HepG2 (cell line): ENCODE data around the gene APC2. TPM values are rescaled to one million over a fixed set of nuclear protein-coding genes. Genes with fewer than 3 reads are reported as not detected.

Source experiments
- BRD4 ChIP-seq: sonication (generic); formaldehyde crosslinking; IDR thresholded peaks from 2 replicates; pipeline ENCODE4 v1.4.0; 2020; ENCODE audit warnings: missing genetic modification reagents
- CAMTA2 ChIP-seq: sonication (generic); formaldehyde crosslinking; IDR thresholded peaks from 2 replicates; pipeline ENCODE4 v1.4.0; 2020; ENCODE audit warnings: mild to moderate bottlenecking, missing genetic modification reagents, borderline replicate concordance
- FLYWCH1 ChIP-seq: sonication (generic); formaldehyde crosslinking; IDR thresholded peaks from 2 replicates; pipeline ENCODE4 v1.8.1; 2023; ENCODE audit warnings: mild to moderate bottlenecking, missing genetic modification reagents
- FOSL2 ChIP-seq: sonication (generic); formaldehyde crosslinking; IDR thresholded peaks from 2 replicates; pipeline ENCODE4 v1.4.0; 2020; ENCODE audit warnings: missing genetic modification reagents
- MED8 ChIP-seq: sonication (generic); formaldehyde crosslinking; IDR thresholded peaks from 2 replicates; pipeline ENCODE4 v1.8.1; 2023; ENCODE audit warnings: mild to moderate bottlenecking, missing genetic modification reagents; ENCODE audit not compliant: insufficient replicate concordance
- NFE2L1 ChIP-seq: sonication (generic); formaldehyde crosslinking; IDR thresholded peaks from 2 replicates; pipeline ENCODE4 v1.4.0; 2020; ENCODE audit warnings: missing genetic modification reagents, mild to moderate bottlenecking, borderline replicate concordance
- POGZ ChIP-seq: sonication (generic); formaldehyde crosslinking; IDR thresholded peaks from 2 replicates; pipeline ENCODE4 v1.4.0; 2020; ENCODE audit warnings: mild to moderate bottlenecking, missing genetic modification reagents
- SP1 ChIP-seq, 2 experiments: fragments of 450-650 bp in 1 of 2; sonication (generic) in 1 of 2; formaldehyde crosslinking in 1 of 2; IDR thresholded peaks; 2 replicates each; pipeline versions ENCODE4 v1.4.0 to v1.6.1; 2016 to 2020; ENCODE audit warnings: missing genetic modification reagents in 1 of 2
- SRSF4 ChIP-seq: fragments of 200-400 bp; formaldehyde crosslinking; IDR thresholded peaks from one replicate; pipeline ENCODE4 v1.6.1; 2018; ENCODE audit warnings: mild to moderate bottlenecking, low read depth, low read length, moderate library complexity; ENCODE audit not compliant: poor library complexity, severe bottlenecking
- TBX2 ChIP-seq: sonication (generic); formaldehyde crosslinking; IDR thresholded peaks from 2 replicates; pipeline ENCODE4 v1.5.0; 2020; ENCODE audit warnings: missing genetic modification reagents, mild to moderate bottlenecking, borderline replicate concordance
- ZFP36L2 ChIP-seq: sonication (generic); formaldehyde crosslinking; IDR thresholded peaks from 2 replicates; pipeline ENCODE4 v1.4.0; 2020; ENCODE audit warnings: missing genetic modification reagents
- ZNF224 ChIP-seq: sonication (generic); formaldehyde crosslinking; IDR thresholded peaks from 2 replicates; pipeline ENCODE4 v1.5.0; 2020; ENCODE audit warnings: mild to moderate bottlenecking, missing genetic modification reagents
- ZNF383 ChIP-seq: sonication (generic); formaldehyde crosslinking; IDR thresholded peaks from 2 replicates; pipeline ENCODE4 v1.4.0; 2020; ENCODE audit warnings: missing genetic modification reagents, mild to moderate bottlenecking, borderline replicate concordance
- ZNF496 ChIP-seq: sonication (generic); formaldehyde crosslinking; IDR thresholded peaks from 2 replicates; pipeline ENCODE4 v1.8.1; 2023; ENCODE audit warnings: mild to moderate bottlenecking, moderate library complexity, missing genetic modification reagents; ENCODE audit not compliant: insufficient replicate concordance
- ZNF530 ChIP-seq: sonication (generic); formaldehyde crosslinking; IDR thresholded peaks from 2 replicates; pipeline ENCODE4 v1.5.0; 2020; ENCODE audit warnings: low read depth, mild to moderate bottlenecking, missing genetic modification reagents
- ZNF782 ChIP-seq: sonication (generic); formaldehyde crosslinking; IDR thresholded peaks from 2 replicates; pipeline ENCODE4 v1.4.0; 2020; ENCODE audit warnings: missing genetic modification reagents, mild to moderate bottlenecking, borderline replicate concordance
- ZSCAN30 ChIP-seq: sonication (generic); formaldehyde crosslinking; IDR thresholded peaks from 2 replicates; pipeline ENCODE4 v1.5.0; 2020; ENCODE audit warnings: mild to moderate bottlenecking, missing genetic modification reagents
- polyA plus RNA-seq, 8 experiments: library from polyadenylated mRNA; depleted of rRNA in 3 of 8; stranded (reverse) in 7 of 8; unstranded in 1 of 8; fragments of >200 nt; fragmentation: Illumina TruSeq in 4 of 8; extraction: Trizol in 4 of 8; gene quantifications; 2 replicates each; pipeline versions ENCODE4 v1.2.1 to v1.2.3, GENCODE V29; 2011 to 2016; ENCODE audit warnings: low read depth in 4 of 8, missing spikeins in 1 of 8, mixed read lengths in 1 of 8; ENCODE audit not compliant: insufficient read depth in 1 of 8
- total RNA-seq, 5 experiments: library from RNA; depleted of rRNA; stranded (reverse); fragments of >200 nt; fragmentation: Illumina TruSeq; extraction: Trizol; gene quantifications; 2 replicates each; pipeline ENCODE4 v1.2.3, GENCODE V29; 2016; ENCODE audit warnings: low read depth in 1 of 5
- TF ChIP-seq, protein P1 (sequence below): sonication (generic); formaldehyde crosslinking; IDR thresholded peaks from 2 replicates; pipeline ENCODE4 v1.8.0; 2022; ENCODE audit warnings: mild to moderate bottlenecking, missing genetic modification reagents, borderline replicate concordance
- TF ChIP-seq, protein P2 (sequence below): sonication (generic); formaldehyde crosslinking; IDR thresholded peaks from 2 replicates; pipeline ENCODE4 v1.8.1; 2022; ENCODE audit warnings: mild to moderate bottlenecking, missing genetic modification reagents
- TF ChIP-seq, protein P3 (sequence below): IDR thresholded peaks from 2 replicates; pipeline ENCODE4 v1.6.1; 2016; ENCODE audit warnings: missing compliant biosample characterization, missing genetic modification reagents, borderline replicate concordance
- TF ChIP-seq, protein P4 (sequence below): sonication (generic); formaldehyde crosslinking; IDR thresholded peaks from 2 replicates; pipeline ENCODE4 v1.4.0; 2020; ENCODE audit warnings: mild to moderate bottlenecking, missing genetic modification reagents
- TF ChIP-seq, protein P5 (sequence below): sonication (generic); formaldehyde crosslinking; IDR thresholded peaks from 2 replicates; pipeline ENCODE4 v1.5.0; 2020; ENCODE audit warnings: missing genetic modification reagents

APC2 gene
- total and polyA plus RNA-seq, 2 of the 13 experiments (the other 11 are each of a cell fraction or from before 2014, with no cell fraction given), result 0.08 to 0.22 TPM

DNA sequence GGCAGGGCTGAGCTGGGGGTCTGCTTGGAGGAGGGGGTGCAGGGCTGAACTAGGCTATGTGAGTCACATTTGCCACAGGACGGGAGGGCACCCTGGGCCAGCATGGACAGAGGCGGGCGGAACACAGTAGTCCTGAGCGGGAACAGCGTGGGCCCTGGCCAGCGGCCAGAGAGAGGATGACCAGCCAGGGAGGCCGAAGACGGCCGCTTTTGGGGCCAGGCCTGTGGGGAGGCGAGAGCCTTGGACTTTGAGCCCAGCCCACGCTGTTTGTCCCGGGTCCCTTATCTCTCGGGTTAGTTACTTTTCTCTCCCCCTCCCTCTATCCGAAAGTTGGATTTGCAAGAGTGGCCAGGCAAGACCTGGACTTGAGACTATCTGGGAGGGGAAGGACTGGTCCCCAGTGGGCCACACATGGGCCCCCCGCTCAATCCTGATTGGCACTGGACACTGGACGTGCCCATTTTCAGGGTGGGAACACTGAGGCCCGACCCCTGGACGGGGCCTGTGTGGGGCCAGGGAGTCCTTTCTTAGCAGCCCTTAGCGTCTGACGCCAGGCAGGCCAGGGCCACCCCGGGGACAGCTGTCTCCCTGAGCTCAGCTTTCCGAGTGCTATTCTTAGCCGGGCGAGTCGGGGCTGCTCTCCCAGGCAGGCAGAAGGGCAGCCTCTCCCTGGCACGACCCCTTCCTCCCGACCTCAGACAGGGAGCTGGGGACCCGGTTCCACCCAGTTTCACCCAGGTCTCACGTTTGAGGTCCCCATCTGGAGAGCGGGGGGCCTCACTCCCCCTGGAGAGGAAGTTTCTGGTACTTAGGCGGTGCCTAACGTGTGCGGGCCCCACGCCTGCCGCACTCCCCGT is 49.4 kb upstream of the APC2 start (continued):
- no peak; the same call in 1 of the 2 replicates for TF ChIP-seq BRD4
- TF ChIP-seq ZNF530 (CRISPR knock-in tag), result no peak
- TF ChIP-seq FLYWCH1 (CRISPR knock-in tag), result no peak
- TF ChIP-seq SRSF4, result no peak
- TF ChIP-seq, protein P1, sequence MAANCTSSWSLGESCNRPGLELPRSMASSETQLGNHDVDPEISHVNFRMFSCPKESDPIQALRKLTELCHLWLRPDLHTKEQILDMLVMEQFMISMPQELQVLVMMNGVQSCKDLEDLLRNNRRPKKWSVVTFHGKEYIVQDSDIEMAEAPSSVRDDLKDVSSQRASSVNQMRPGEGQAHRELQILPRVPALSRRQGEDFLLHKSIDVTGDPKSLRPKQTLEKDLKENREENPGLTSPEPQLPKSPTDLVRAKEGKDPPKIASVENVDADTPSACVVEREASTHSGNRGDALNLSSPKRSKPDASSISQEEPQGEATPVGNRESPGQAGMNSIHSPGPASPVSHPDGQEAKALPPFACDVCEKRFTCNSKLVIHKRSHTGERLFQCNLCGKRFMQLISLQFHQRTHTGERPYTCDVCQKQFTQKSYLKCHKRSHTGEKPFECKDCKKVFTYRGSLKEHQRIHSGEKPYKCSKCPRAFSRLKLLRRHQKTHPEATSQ (CRISPR knock-in tag), result peak; percentile 84; the same call in 1 of the 2 replicates
- TF ChIP-seq, protein P2, sequence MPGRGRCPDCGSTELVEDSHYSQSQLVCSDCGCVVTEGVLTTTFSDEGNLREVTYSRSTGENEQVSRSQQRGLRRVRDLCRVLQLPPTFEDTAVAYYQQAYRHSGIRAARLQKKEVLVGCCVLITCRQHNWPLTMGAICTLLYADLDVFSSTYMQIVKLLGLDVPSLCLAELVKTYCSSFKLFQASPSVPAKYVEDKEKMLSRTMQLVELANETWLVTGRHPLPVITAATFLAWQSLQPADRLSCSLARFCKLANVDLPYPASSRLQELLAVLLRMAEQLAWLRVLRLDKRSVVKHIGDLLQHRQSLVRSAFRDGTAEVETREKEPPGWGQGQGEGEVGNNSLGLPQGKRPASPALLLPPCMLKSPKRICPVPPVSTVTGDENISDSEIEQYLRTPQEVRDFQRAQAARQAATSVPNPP (CRISPR knock-in tag), result 0 out of 2 replicates have a peak, but pooled peaks have one; percentile 38
- TF ChIP-seq, protein P3, sequence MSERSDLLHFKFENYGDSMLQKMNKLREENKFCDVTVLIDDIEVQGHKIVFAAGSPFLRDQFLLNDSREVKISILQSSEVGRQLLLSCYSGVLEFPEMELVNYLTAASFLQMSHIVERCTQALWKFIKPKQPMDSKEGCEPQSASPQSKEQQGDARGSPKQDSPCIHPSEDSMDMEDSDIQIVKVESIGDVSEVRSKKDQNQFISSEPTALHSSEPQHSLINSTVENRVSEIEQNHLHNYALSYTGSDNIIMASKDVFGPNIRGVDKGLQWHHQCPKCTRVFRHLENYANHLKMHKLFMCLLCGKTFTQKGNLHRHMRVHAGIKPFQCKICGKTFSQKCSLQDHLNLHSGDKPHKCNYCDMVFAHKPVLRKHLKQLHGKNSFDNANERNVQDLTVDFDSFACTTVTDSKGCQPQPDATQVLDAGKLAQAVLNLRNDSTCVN (CRISPR knock-in tag), result no peak
- 0 out of 2 replicates have a peak, but pooled peaks have one; percentile 86 for TF ChIP-seq ZSCAN30 (CRISPR knock-in tag)
- TF ChIP-seq TBX2 (CRISPR knock-in tag), result peak; percentile 84
- TF ChIP-seq CAMTA2, result no peak
- peak; percentile 44 for TF ChIP-seq MED8 (CRISPR knock-in tag)
- no peak for TF ChIP-seq ZFP36L2 (CRISPR knock-in tag)
- no peak for TF ChIP-seq SP1 (IDR thresholded peaks at IDR 0.05)
- TF ChIP-seq SP1 (CRISPR knock-in tag; IDR thresholded peaks at IDR 0.05), result peak; percentile 61
- TF ChIP-seq ZNF224 (CRISPR knock-in tag), result peak; percentile 25; the same call in 1 of the 2 replicates
- TF ChIP-seq, protein P4, sequence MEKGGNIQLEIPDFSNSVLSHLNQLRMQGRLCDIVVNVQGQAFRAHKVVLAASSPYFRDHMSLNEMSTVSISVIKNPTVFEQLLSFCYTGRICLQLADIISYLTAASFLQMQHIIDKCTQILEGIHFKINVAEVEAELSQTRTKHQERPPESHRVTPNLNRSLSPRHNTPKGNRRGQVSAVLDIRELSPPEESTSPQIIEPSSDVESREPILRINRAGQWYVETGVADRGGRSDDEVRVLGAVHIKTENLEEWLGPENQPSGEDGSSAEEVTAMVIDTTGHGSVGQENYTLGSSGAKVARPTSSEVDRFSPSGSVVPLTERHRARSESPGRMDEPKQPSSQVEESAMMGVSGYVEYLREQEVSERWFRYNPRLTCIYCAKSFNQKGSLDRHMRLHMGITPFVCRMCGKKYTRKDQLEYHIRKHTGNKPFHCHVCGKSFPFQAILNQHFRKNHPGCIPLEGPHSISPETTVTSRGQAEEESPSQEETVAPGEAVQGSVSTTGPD (CRISPR knock-in tag), result no peak
- no peak; the same call in 1 of the 2 replicates for TF ChIP-seq ZNF782 (CRISPR knock-in tag)
- no peak; the same call in 1 of the 2 replicates for TF ChIP-seq POGZ (CRISPR knock-in tag)
- TF ChIP-seq NFE2L1 (CRISPR knock-in tag), result no peak
- TF ChIP-seq ZNF496 (CRISPR knock-in tag), result no peak
- TF ChIP-seq, protein P5, sequence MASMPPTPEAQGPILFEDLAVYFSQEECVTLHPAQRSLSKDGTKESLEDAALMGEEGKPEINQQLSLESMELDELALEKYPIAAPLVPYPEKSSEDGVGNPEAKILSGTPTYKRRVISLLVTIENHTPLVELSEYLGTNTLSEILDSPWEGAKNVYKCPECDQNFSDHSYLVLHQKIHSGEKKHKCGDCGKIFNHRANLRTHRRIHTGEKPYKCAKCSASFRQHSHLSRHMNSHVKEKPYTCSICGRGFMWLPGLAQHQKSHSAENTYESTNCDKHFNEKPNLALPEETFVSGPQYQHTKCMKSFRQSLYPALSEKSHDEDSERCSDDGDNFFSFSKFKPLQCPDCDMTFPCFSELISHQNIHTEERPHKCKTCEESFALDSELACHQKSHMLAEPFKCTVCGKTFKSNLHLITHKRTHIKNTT (CRISPR knock-in tag), result no peak
- peak; percentile 67 for TF ChIP-seq FOSL2 (CRISPR knock-in tag)
- TF ChIP-seq ZNF383, result no peak
